Ovary (tissue), 9 donors: ENCODE measurements around the gene IL27RA. TPM values are rescaled to one million over a fixed set of nuclear protein-coding genes. Genes with fewer than 3 reads are reported as not detected.
A peak's percentile ranks its signal among the peaks of the same experiment; 100 is the strongest.

ENCODE experiments used
- DNase-seq, 5 donors: peaks; one replicate each; pipeline ENCODE4 v3.0.0-alpha.2; 2019 to 2020
- H3K27ac ChIP-seq, 2 donors: fragments of 200-600 bp; one replicate each; pipeline versions ENCODE4 v1.5.1 to v1.8.0; 2019 to 2022
- H3K27me3 ChIP-seq: fragments of 200-600 bp; one replicate; pipeline ENCODE4 v1.8.0; 2022
- H3K36me3 ChIP-seq: fragments of 200-600 bp; sonication (generic); one replicate; pipeline ENCODE4 v1.5.1; 2019
- H3K4me1 ChIP-seq: one replicate; pipeline ENCODE4 v1.8.1; 2013; ENCODE audit warnings: mild to moderate bottlenecking, moderate library complexity; ENCODE audit not compliant: insufficient read depth
- H3K4me3 ChIP-seq: fragments of 200-600 bp; sonication (generic); one replicate; pipeline ENCODE4 v1.5.1; 2017
- H3K9me3 ChIP-seq, 2 donors: fragments of 200-600 bp in 1 of 2; sonication (generic) in 1 of 2; one replicate each; pipeline versions ENCODE4 v1.5.1 to v1.8.1; 2013 to 2019; ENCODE audit warnings: mild to moderate bottlenecking in 1 of 2, moderate library complexity in 1 of 2
- EP300 ChIP-seq: sonication (generic); formaldehyde crosslinking; IDR thresholded peaks from one replicate; pipeline ENCODE4 v1.6.1; 2017; ENCODE audit warnings: antibody characterized with exemption
- POLR2A ChIP-seq: fragments of 450-650 bp; IDR thresholded peaks from one replicate; pipeline ENCODE4 v1.6.1; 2017; ENCODE audit warnings: antibody characterized with exemption, mild to moderate bottlenecking, moderate library complexity
- WGBS, 3 donors: extraction: QIAGEN DNeasy Blood & Tissue Kit in 1 of 3; methylation state at CpG; one replicate each; pipeline versions ENCODE4 v1.1.5 to v1.1.7; 2013 to 2017; 5-methylcytosine and 5-hydroxymethylcytosine counted together
- intact Hi-C, 4 donors: fragments of 100-400 bp; cut with DNase I; formaldehyde crosslinking; loops; one replicate each; pipeline versions ENCODE4 v1.11.0 to v1.15.1; 2022 to 2023
- polyA plus RNA-seq, 2 donors: library from polyadenylated mRNA; stranded (reverse); fragments of 200-250 nt in 1 of 2; fragments of 350-450 nt in 1 of 2; fragmentation: Illumina TruSeq in 1 of 2; extraction: RNeasy Lipid Tissue Mini Kit (QIAGEN cat#74804) in 1 of 2; gene quantifications; one replicate each; pipeline ENCODE4 v1.2.3, GENCODE V29; 2013 to 2014
- total RNA-seq, 7 donors: library from RNA; depleted of rRNA in 2 of 7; stranded (reverse); fragments of >200 nt in 2 of 7; fragmentation: NEBNext Ultra II Directional in 3 of 7; extraction: Animal tissue kit (Norgen Biotek cat#: 25700) in 3 of 7; gene quantifications; one replicate each; pipeline versions ENCODE4 v1.1.0 to v1.2.4, GENCODE V29; 2016 to 2023
- TF ChIP-seq, protein P1 (sequence below), 3 donors: fragments of 450-650 bp in 2 of 3; fragments of 200-600 bp in 1 of 3; IDR thresholded peaks; one replicate each; pipeline versions ENCODE4 v1.5.1 to v1.8.0; 2016 to 2022; ENCODE audit warnings: antibody characterized with exemption in 3 of 3, mild to moderate bottlenecking in 1 of 3
- donor health status: DM: no; HTN: no; CAD: no; lungs with moderate emphysema.
- donor health status: DM: no; HTN: no; CAD: no.
- donor health status: Bipolar disorder and iron deficiency.
- donor health status: DM: yes; HTN: yes; CAD: no.
- donor health status: DM: no; HTN: no; CAD: no.
- donor health status: DM: yes; HTN: yes; CAD: no.

Gene IL27RA
- total and polyA plus RNA-seq, 9 donors: 0.48 to 4.3 (median 2.1) TPM

DNA sequence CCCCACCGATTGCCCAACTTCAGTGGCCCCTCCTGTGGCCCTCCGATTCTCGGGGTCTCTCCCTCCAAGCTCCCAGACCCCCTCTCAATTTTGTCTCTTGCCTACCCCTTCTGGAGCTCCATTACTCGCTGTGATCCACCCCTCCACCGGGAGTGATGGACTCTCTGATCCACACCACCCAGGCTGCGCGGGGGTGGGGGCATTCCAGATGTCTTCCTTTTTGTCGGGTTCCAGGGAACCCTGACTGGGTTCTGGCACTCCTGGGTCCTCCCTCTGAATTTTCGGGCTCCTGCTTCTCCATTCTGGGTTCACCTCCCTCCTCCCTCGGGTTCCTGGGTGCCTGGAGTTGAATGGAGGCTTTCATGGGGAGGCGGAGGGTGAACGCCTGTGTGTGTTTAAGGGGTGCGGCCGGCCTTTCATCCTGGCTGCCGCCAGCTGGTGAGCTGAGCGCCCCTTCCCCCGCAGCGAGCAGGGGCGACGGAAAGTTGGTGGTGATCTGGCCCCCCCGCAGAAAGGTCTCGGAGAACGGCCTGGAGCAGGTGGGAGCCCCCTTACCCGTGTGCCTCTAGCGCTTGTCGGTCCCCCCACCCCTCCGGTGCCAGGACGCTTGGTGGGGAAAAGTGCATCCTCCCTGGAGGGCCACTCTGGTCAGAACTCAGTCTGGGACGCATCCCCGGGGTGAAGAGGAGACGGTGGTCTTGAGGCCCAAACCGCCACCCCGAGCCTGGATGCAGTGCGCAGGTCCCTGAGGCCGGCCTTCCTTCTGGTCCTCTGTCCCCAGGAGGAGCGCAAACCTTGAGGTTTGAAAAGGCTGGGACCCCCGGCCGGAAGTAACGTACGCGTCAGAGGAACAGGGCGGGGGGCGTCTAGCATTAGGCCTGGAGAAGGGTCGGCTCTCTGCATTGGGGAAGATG is 42.6 kb downstream of the IL27RA start:
- no peaks in the 10 kb centered on the region for H3K36me3 ChIP-seq
- peak overlapping the region in 1 of 2 donors; percentile 44 for H3K27ac ChIP-seq
- TF ChIP-seq POLR2A: no peak
- TF ChIP-seq, protein P1, sequence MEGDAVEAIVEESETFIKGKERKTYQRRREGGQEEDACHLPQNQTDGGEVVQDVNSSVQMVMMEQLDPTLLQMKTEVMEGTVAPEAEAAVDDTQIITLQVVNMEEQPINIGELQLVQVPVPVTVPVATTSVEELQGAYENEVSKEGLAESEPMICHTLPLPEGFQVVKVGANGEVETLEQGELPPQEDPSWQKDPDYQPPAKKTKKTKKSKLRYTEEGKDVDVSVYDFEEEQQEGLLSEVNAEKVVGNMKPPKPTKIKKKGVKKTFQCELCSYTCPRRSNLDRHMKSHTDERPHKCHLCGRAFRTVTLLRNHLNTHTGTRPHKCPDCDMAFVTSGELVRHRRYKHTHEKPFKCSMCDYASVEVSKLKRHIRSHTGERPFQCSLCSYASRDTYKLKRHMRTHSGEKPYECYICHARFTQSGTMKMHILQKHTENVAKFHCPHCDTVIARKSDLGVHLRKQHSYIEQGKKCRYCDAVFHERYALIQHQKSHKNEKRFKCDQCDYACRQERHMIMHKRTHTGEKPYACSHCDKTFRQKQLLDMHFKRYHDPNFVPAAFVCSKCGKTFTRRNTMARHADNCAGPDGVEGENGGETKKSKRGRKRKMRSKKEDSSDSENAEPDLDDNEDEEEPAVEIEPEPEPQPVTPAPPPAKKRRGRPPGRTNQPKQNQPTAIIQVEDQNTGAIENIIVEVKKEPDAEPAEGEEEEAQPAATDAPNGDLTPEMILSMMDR (IDR thresholded peaks at IDR 0.05): no peak
- intact Hi-C loops: loop anchor here (2.0 to 10.0 kb wide), 6 partner anchors 63 to 799 kb away; partner anchors contain the start of gene ASF1B (in 2 of the 4)
- H3K4me1 ChIP-seq: peaks cover 7% of the 10 kb centered on the region
- H3K9me3 ChIP-seq: no peaks in the 10 kb centered on the region
- 3 to 6% (median 4%) methylated on average over 37 to 44 of the region's 44 CpGs for WGBS, 3 donors
- no peaks in the 10 kb centered on the region for H3K27me3 ChIP-seq
- H3K4me3 ChIP-seq: peak overlapping the region; percentile 58
- peak in 1 of 5 donors; percentile 44 for DNase-seq

DNA sequence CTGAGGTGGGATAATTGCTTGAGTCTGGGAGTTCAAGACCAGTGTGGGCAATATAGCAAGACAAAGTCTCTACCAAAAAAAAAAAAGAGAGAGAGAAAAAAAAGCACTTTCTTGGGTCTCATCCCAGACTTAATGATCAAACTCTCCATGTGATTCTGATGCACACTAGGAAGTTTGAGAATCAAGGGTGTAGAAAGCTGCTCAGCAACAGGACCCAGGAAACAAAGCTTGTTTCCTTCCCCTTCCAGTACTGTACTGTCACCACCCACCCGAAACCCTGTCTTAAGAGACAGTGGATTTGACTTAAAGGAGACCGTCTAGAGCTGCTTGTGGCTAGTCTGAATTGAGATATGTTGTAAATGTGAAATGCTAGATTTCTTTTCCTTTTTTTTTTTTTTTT is 46.8 kb downstream of the IL27RA start:
- intact Hi-C loops: loop anchor here in 2 of 4 donors (10.0 kb wide), 2 partner anchors 484 to 804 kb away; no protein-coding TSS in a partner anchor

DNA sequence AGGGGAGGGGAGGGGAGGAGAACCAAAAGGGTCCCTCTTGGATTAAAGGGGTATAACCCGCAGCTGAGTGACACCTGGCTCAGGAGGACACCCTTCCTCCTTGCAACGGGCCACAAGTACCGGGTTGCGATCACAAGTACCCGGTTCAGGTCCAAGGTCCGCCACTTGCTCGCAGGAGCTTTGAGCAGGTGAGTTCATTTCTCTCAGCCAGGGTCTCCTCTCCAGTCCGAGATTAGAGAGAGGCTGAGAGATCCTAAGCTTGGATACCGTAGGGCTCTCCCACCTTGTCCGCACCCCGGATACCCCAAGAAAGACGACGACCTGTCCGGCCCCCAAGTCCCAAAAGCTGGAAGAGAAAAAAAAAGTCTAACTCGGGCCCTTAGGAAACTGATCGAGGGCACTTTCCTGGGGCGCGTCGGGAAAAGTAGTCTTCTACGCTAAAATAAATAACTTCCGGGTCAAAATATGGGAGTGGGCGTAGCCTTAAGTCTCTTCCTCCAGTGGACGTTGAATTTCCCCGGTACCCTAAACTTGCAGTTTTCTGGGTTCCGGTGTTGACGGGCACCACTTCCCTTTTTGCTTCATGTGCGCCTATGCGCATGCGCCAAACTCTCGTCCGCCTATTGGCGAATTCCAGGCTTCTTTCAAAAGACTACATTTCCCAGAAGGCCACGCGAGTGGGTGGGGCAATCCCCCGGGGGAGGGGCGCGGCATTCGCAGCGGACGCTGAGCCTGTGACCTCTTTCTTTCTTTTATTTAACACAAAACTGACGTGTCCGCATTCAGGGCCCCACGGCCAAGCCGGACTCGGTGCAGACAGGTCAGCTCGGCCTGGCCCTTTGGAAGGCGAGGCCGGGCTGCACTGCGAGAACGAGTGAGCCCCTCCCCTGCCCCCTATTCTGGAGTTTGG is 49.6 kb downstream of the IL27RA start:
- no peaks in the 10 kb centered on the region for H3K27me3 ChIP-seq
- peak overlapping the region; percentile 63 to 83 for H3K27ac ChIP-seq
- H3K9me3 ChIP-seq: no peaks in the 10 kb centered on the region
- DNase-seq: peak; percentile 99 to 100 (median 100)
- WGBS, 3 donors: 0 to 1% (median 0%) methylated on average over 50 of the region's 50 CpGs
- peak; percentile 64 for TF ChIP-seq EP300
- TF ChIP-seq, protein P1 (IDR thresholded peaks at IDR 0.05): no peak
- peak; percentile 69 for TF ChIP-seq POLR2A
- no peaks in the 10 kb centered on the region for H3K36me3 ChIP-seq
- H3K4me1 ChIP-seq: peaks cover 5% of the 10 kb centered on the region
- H3K4me3 ChIP-seq: peak overlapping the region; percentile 69
- intact Hi-C loops: loop anchor here in 2 of 4 donors (5.0 to 10.0 kb wide), 3 partner anchors 36 to 316 kb away; partner anchors contain the start of genes ASF1B (in 1 of the 2), MRI1 (in 1 of the 2) and PRKACA (in 1 of the 2)

More for the DNA sequence above, 46.8 kb downstream of the IL27RA start:
- DNase-seq: no peak
- H3K36me3 ChIP-seq: no peaks in the 10 kb centered on the region
- 71 to 75% (median 73%) methylated on average over 2 of the region's 2 CpGs for WGBS, 3 donors
- no peak overlapping the region for H3K27ac ChIP-seq
- H3K4me1 ChIP-seq: peaks cover 8% of the 10 kb centered on the region
- no peak overlapping the region for H3K4me3 ChIP-seq
- no peak for TF ChIP-seq EP300
- TF ChIP-seq, protein P1 (IDR thresholded peaks at IDR 0.05): no peak
- no peak for TF ChIP-seq POLR2A
- H3K27me3 ChIP-seq: no peaks in the 10 kb centered on the region
- H3K9me3 ChIP-seq: no peaks in the 10 kb centered on the region
